Fibroblast of upper back skin (primary cell): ENCODE results near the gene SCT.
A peak's percentile ranks its signal among the peaks of the same experiment; 100 is the strongest.

Experiments used
- DNase-seq: peaks from one replicate; pipeline ENCODE4 v3.0.0-alpha.2; 2013

The SCT gene

GRCh38 chr11:643366-643765, 16.4 kb upstream of the SCT start:
- DNase-seq: no peak

GRCh38 chr11:641806-642370, 14.9 kb upstream of the SCT start:
- no peak for DNase-seq

GRCh38 chr11:640021-640706, 13.2 kb upstream of the SCT start:
- DNase-seq: no peak

- no peak for DNase-seq
These were observed 12.5 kb upstream of the SCT start for GRCh38 chr11:639332-639955.

GRCh38 chr11:638631-639331, 11.8 kb upstream of the SCT start:
- DNase-seq: peak; percentile 29

GRCh38 chr11:637593-638521, 10.9 kb upstream of the SCT start:
- DNase-seq: no peak

GRCh38 chr11:637333-637592, 10.3 kb upstream of the SCT start:
- DNase-seq: no peak

GRCh38 chr11:636511-637332, 9.7 kb upstream of the SCT start, which contains the start of gene DRD4:
DRD4 (plus strand) TSS chr11:637269; CDS start chr11:637305, 36 bp downstream.
- DNase-seq: peak; percentile 29

GRCh38 chr11:635945-636510, 9.0 kb upstream of the SCT start:
- DNase-seq: no peak

- DNase-seq: no peak
These were observed 3.9 kb upstream of the SCT start for GRCh38 chr11:630871-631270.

GRCh38 chr11:629237-629583, 2.2 kb upstream of the SCT start:
- DNase-seq: no peak

GRCh38 chr11:628056-628455, 1.1 kb upstream of the SCT start:
- no peak for DNase-seq

- DNase-seq: no peak
These were observed 261 bp upstream of the SCT start for GRCh38 chr11:627308-627576.

GRCh38 chr11:625636-626268, 1.2 kb downstream of the SCT start:
- no peak for DNase-seq

- no peak for DNase-seq
These were observed 2.0 kb downstream of the SCT start, which contains the start of gene CDHR5 for GRCh38 chr11:624705-625635. CDHR5 (minus strand) TSS chr11:624955; CDS start chr11:624902, 53 bp downstream.

- no peak for DNase-seq
These were observed 2.8 kb downstream of the SCT start for GRCh38 chr11:623999-624704.

- no peak for DNase-seq
These were observed 3.6 kb downstream of the SCT start for GRCh38 chr11:623349-623869.

- no peak for DNase-seq
These were observed 5.1 kb downstream of the SCT start for GRCh38 chr11:621838-622237.
